A549 (cell line): ENCODE measurements around the gene TECRL. TPM values are rescaled to one million over a fixed set of nuclear protein-coding genes. Genes with fewer than 3 reads are reported as not detected.

Experiments
- ATAC-seq, 2 experiments: fragments of 200-7000 bp in 1 of 2; fragments of >200 bp in 1 of 2; cut with Nextera tagmentation in 1 of 2; cut with Tn5 transposase in 1 of 2; 3 replicates each; pipeline versions ENCODE4 v1.8.0 to v1.9.1; 2018 to 2020; ENCODE audit warnings: mild to moderate bottlenecking in 1 of 2, moderate library complexity in 1 of 2
- CTCF ChIA-PET: fragments of 300-600 bp; sonication (Branson Sonifier 250); formaldehyde crosslinking; extraction: SDS; loops from one replicate; lab custom pipeline; 2021; ENCODE audit warnings: antibody characterized with exemption, inconsistent platforms; lab: Yijun Ruan, JAX
- POLR2A ChIA-PET: fragments of 350-600 bp; formaldehyde crosslinking; extraction: SDS; loops from one replicate; lab custom pipeline; 2021; ENCODE audit warnings: antibody characterized with exemption, inconsistent platforms; lab: Yijun Ruan, JAX
- DNase-seq, 2 experiments: peaks; one replicate each; pipeline versions ENCODE4 v3.0.0 to v3.0.0-alpha.2; 2011 to 2016; ENCODE audit warnings: low read depth in 1 of 2, low spot score in 1 of 2
- FAIRE-seq: peaks from 2 replicates; lab custom pipeline; 2011; peaks lifted over from hg19 to GRCh38; lab: Jason Lieb, UNC
- H3K27ac ChIP-seq, 2 experiments: fragments of >200 bp; sonication (Bioruptor Twin); formaldehyde crosslinking; 3 replicates each; pipeline ENCODE4 v1.5.1; 2016 to 2017
- H3K4me1 ChIP-seq: fragments of >200 bp; sonication (Bioruptor Twin); formaldehyde crosslinking; 3 replicates; pipeline ENCODE4 v1.6.1; 2016
- H3K4me2 ChIP-seq: fragments of >200 bp; sonication (Bioruptor Twin); formaldehyde crosslinking; 3 replicates; pipeline ENCODE4 v1.6.1; 2016
- H3K4me3 ChIP-seq: fragments of >200 bp; sonication (Bioruptor Twin); formaldehyde crosslinking; 3 replicates; pipeline ENCODE4 v1.5.1; 2016
- H3K9me3 ChIP-seq: fragments of >200 bp; sonication (Bioruptor Twin); formaldehyde crosslinking; 3 replicates; pipeline ENCODE4 v1.6.1; 2016
- BCL3 ChIP-seq: fragments of >200 bp; sonication (Bioruptor Twin); formaldehyde crosslinking; IDR thresholded peaks from 3 replicates; pipeline ENCODE4 v1.6.1; 2016
- BHLHE40 ChIP-seq: IDR thresholded peaks from 2 replicates; pipeline ENCODE4 v1.6.1; 2012; ENCODE audit warnings: low read depth, low read length, inconsistent platforms
- CBX2 ChIP-seq: fragments of 200-600 bp; sonication (generic); IDR thresholded peaks from 2 replicates; pipeline ENCODE4 v1.6.1; 2016; ENCODE audit warnings: low read depth, mild to moderate bottlenecking, borderline replicate concordance
- CEBPB ChIP-seq, 2 experiments: fragments of >200 bp in 1 of 2; sonication (Bioruptor Twin) in 1 of 2; formaldehyde crosslinking in 1 of 2; IDR thresholded peaks; 2 replicates each; pipeline ENCODE4 v1.6.1; 2012 to 2016
- CTCF ChIP-seq: fragments of >200 bp; sonication (Bioruptor Twin); formaldehyde crosslinking; IDR thresholded peaks from 3 replicates; pipeline ENCODE4 v1.5.1; 2016
- EHMT2 ChIP-seq: fragments of 200-600 bp; sonication (generic); IDR thresholded peaks from 2 replicates; pipeline ENCODE4 v1.6.1; 2016; ENCODE audit warnings: antibody characterized with exemption, low read depth, mild to moderate bottlenecking, moderate library complexity
- ELK1 ChIP-seq: fragments of 150-350 bp; IDR thresholded peaks from 2 replicates; pipeline ENCODE4 v1.6.1; 2014; ENCODE audit warnings: low read depth, mild to moderate bottlenecking, low read length
- EP300 ChIP-seq, 2 experiments: fragments of >200 bp; sonication (Bioruptor Twin); formaldehyde crosslinking; IDR thresholded peaks; 2 replicates in 1 of 2; 3 replicates in 1 of 2; pipeline ENCODE4 v1.6.1; 2016 to 2017
- GATA3 ChIP-seq: IDR thresholded peaks from 2 replicates; pipeline ENCODE4 v1.6.1; 2012; ENCODE audit warnings: borderline replicate concordance
- HDAC2 ChIP-seq: fragments of 200-600 bp; sonication (generic); IDR thresholded peaks from 2 replicates; pipeline ENCODE4 v1.6.1; 2016
- HES2 ChIP-seq: fragments of >200 bp; sonication (Bioruptor Twin); formaldehyde crosslinking; IDR thresholded peaks from 2 replicates; pipeline ENCODE4 v1.6.1; 2016
- HMGXB4 ChIP-seq: fragments of 250-450 bp; sonication (Bioruptor Pico); IDR thresholded peaks from 2 replicates; pipeline ENCODE4 v1.5.0; 2021; ENCODE audit warnings: mild to moderate bottlenecking, moderate library complexity, borderline replicate concordance
- HOXA7 ChIP-seq: fragments of 250-450 bp; sonication (Bioruptor Pico); IDR thresholded peaks from 2 replicates; pipeline ENCODE4 v1.5.0; 2020; ENCODE audit warnings: mild to moderate bottlenecking, moderate library complexity
- JUN ChIP-seq, 2 experiments: fragments of >200 bp; sonication (Bioruptor Twin); formaldehyde crosslinking; IDR thresholded peaks; 2 replicates in 1 of 2; 3 replicates in 1 of 2; pipeline ENCODE4 v1.6.1; 2016 to 2017
- KDM1A ChIP-seq: fragments of 200-600 bp; sonication (generic); IDR thresholded peaks from 2 replicates; pipeline ENCODE4 v1.6.1; 2016; ENCODE audit warnings: low read depth, mild to moderate bottlenecking
- MYC ChIP-seq: IDR thresholded peaks from 2 replicates; pipeline ENCODE4 v1.6.1; 2012; ENCODE audit warnings: mild to moderate bottlenecking, inconsistent platforms, low read length, improper control_type of control experiment, borderline replicate concordance
- NFE2L2 ChIP-seq: fragments of 150-350 bp; conservative IDR thresholded peaks from 2 replicates; pipeline ENCODE4 v1.6.1; 2014; ENCODE audit warnings: low read length
- NR3C1 ChIP-seq: fragments of >200 bp; sonication (Bioruptor Twin); formaldehyde crosslinking; IDR thresholded peaks from 3 replicates; pipeline ENCODE4 v1.6.1; 2017
- PHF8 ChIP-seq: fragments of 200-600 bp; sonication (generic); IDR thresholded peaks from 2 replicates; pipeline ENCODE4 v1.6.1; 2016; ENCODE audit warnings: low read depth, mild to moderate bottlenecking, antibody characterized with exemption, moderate library complexity, borderline replicate concordance
- POLR2A ChIP-seq: IDR thresholded peaks from 2 replicates; pipeline ENCODE4 v1.6.1; 2012; ENCODE audit warnings: mild to moderate bottlenecking, low read length
- RAD21 ChIP-seq, 2 experiments: fragments of >200 bp in 1 of 2; sonication (Bioruptor Twin) in 1 of 2; formaldehyde crosslinking in 1 of 2; IDR thresholded peaks in 1 of 2; conservative IDR thresholded peaks in 1 of 2; 2 replicates in 1 of 2; 3 replicates in 1 of 2; pipeline ENCODE4 v1.6.1; 2012 to 2018; ENCODE audit warnings: inconsistent platforms in 1 of 2
- RNF2 ChIP-seq: fragments of 200-600 bp; sonication (generic); IDR thresholded peaks from 2 replicates; pipeline ENCODE4 v1.6.1; 2016; ENCODE audit warnings: low read depth, mild to moderate bottlenecking, antibody characterized with exemption, moderate library complexity, borderline replicate concordance
- TP53 ChIP-seq: fragments of 250-450 bp; sonication (Bioruptor Pico); IDR thresholded peaks from 2 replicates; pipeline ENCODE4 v1.5.0; 2021; ENCODE audit warnings: mild to moderate bottlenecking, moderate library complexity
- ZFP36 ChIP-seq: fragments of 450-650 bp; IDR thresholded peaks from 2 replicates; pipeline ENCODE4 v1.6.1; 2014; ENCODE audit warnings: borderline replicate concordance; ENCODE audit not compliant: partially characterized antibody
- ZSCAN20 ChIP-seq: fragments of 250-450 bp; sonication (Bioruptor Pico); IDR thresholded peaks from 2 replicates; pipeline ENCODE4 v1.8.0; 2022; ENCODE audit warnings: mild to moderate bottlenecking, moderate library complexity
- WGBS: methylation state at CpG from one replicate; pipeline ENCODE4 v1.1.6; 2017; ENCODE audit errors: missing lambda C conversion rate; 5-methylcytosine and 5-hydroxymethylcytosine counted together
- polyA plus RNA-seq, 4 experiments: library from polyadenylated mRNA; depleted of rRNA in 3 of 4; stranded (reverse); fragments of >200 nt; fragmentation: RNase III in 1 of 4; extraction: RNeasy Plus Mini Kit Qiagen cat#74134 plus additional on column Dnase treatment in 1 of 4; gene quantifications; 2 replicates in 3 of 4; 3 replicates in 1 of 4; pipeline ENCODE4 v1.2.3, GENCODE V29; 2011 to 2017

TECRL gene
- polyA plus RNA-seq, 2 of the 4 experiments (the other 2 are of a cell fraction): not detected

GRCh38 chr4:64330143-64330542 is 79.1 kb downstream of the TECRL start:
- Histone ChIP-seq H3K27ac (no peak overlapping the region), H3K4me1 (no peaks in the 10 kb centered on the region), H3K9me3 (no peaks in the 10 kb centered on the region), H3K4me2 (no peak overlapping the region), H3K4me3 (no peak overlapping the region)
- 48% methylated on average over 3 of the region's 3 CpGs for WGBS
- no peak for DNase-seq
- FAIRE-seq: no peak
- ChIA-PET POLR2A (no interaction called here), CTCF (no interaction called here)
- ATAC-seq: no peak
- TF ChIP-seq ZSCAN20 (CRISPR knock-in tag): no peak
- no peak for TF ChIP-seq RNF2
- no peak for TF ChIP-seq GATA3
- TF ChIP-seq NFE2L2: no peak
- no peak for TF ChIP-seq EHMT2
- TF ChIP-seq CEBPB (IDR thresholded peaks at IDR 0.05): no peak
- TF ChIP-seq ELK1: no peak
- TF ChIP-seq HES2: no peak
- no peak for TF ChIP-seq NR3C1
- TF ChIP-seq CTCF: no peak
- TF ChIP-seq HDAC2: no peak
- no peak for TF ChIP-seq BHLHE40
- TF ChIP-seq KDM1A: no peak
- TF ChIP-seq PHF8: no peak

GRCh38 chr4:64327237-64327636 is 82.0 kb downstream of the TECRL start:
- no peak for ATAC-seq
- ChIA-PET CTCF (no interaction called here), POLR2A (no interaction called here)
- no peak for FAIRE-seq
- no peak for TF ChIP-seq HOXA7 (CRISPR knock-in tag)
- no peak for TF ChIP-seq EP300 (IDR thresholded peaks at IDR 0.05)
- TF ChIP-seq ZSCAN20 (CRISPR knock-in tag): no peak
- no peak for TF ChIP-seq KDM1A
- TF ChIP-seq HMGXB4: no peak
- no peak for DNase-seq
- no peaks in the 10 kb centered on the region for H3K9me3 ChIP-seq
- no peak overlapping the region for H3K4me3 ChIP-seq
- H3K4me2 ChIP-seq: no peak overlapping the region
- H3K27ac ChIP-seq: no peak overlapping the region
- no peaks in the 10 kb centered on the region for H3K4me1 ChIP-seq
- WGBS: 71% methylated on average over 1 of the region's 1 CpG

- no peak for FAIRE-seq
- no peak overlapping the region for H3K27ac ChIP-seq
- H3K4me2 ChIP-seq: no peak overlapping the region
- no peak for ATAC-seq
- no peaks in the 10 kb centered on the region for H3K9me3 ChIP-seq
- TF ChIP-seq JUN (IDR thresholded peaks at IDR 0.05): no peak
- no peak for TF ChIP-seq BCL3
- TF ChIP-seq TP53 (CRISPR knock-in tag): no peak
- no peak for TF ChIP-seq POLR2A
- TF ChIP-seq RAD21 (conservative IDR thresholded peaks at IDR 0.05 in 1 of 2, IDR thresholded peaks at IDR 0.05 in 1 of 2): no peak
- no peak for TF ChIP-seq CBX2
- TF ChIP-seq MYC: no peak
- TF ChIP-seq ZFP36: no peak
- TF ChIP-seq RNF2: no peak
- ChIA-PET POLR2A (no interaction called here), CTCF (no interaction called here)
- WGBS: 43% methylated on average over 1 of the region's 1 CpG
- no peak overlapping the region for H3K4me3 ChIP-seq
- H3K4me1 ChIP-seq: no peaks in the 10 kb centered on the region
- DNase-seq: no peak
These were observed 82.7 kb downstream of the TECRL start for GRCh38 chr4:64326507-64326906.
